Mucosa of rectum (tissue), 2 donors: ENCODE results near the gene EXT2.

ENCODE experiments used
- H3K27ac ChIP-seq, 2 donors: one replicate each; pipeline ENCODE4 v1.7.0; 2013; ENCODE audit warnings: inconsistent platforms in 2 of 2, low read depth in 2 of 2, low read length in 2 of 2
- H3K27me3 ChIP-seq, 2 donors: one replicate each; pipeline ENCODE4 v1.7.0; 2013; ENCODE audit warnings: low read length in 2 of 2; ENCODE audit not compliant: control insufficient read depth in 2 of 2, insufficient read depth in 2 of 2
- H3K36me3 ChIP-seq, 2 donors: one replicate each; pipeline ENCODE4 v1.7.0; 2013; ENCODE audit warnings: low read length in 2 of 2; ENCODE audit not compliant: control insufficient read depth in 2 of 2, insufficient read depth in 2 of 2
- H3K4me1 ChIP-seq, 2 donors: one replicate each; pipeline ENCODE4 v1.7.0; 2013; ENCODE audit warnings: low read length in 2 of 2, mild to moderate bottlenecking in 1 of 2; ENCODE audit not compliant: control insufficient read depth in 2 of 2, insufficient read depth in 2 of 2
- H3K4me3 ChIP-seq, 2 donors: one replicate each; pipeline ENCODE4 v1.7.0; 2013; ENCODE audit warnings: low read length in 2 of 2
- H3K9ac ChIP-seq, 2 donors: one replicate each; pipeline ENCODE4 v1.7.0; 2013; ENCODE audit warnings: low read length in 2 of 2, low read depth in 1 of 2, mild to moderate bottlenecking in 1 of 2
- H3K9me3 ChIP-seq, 2 donors: one replicate each; pipeline ENCODE4 v1.7.0; 2013; ENCODE audit warnings: low read length in 2 of 2; ENCODE audit not compliant: control insufficient read depth in 2 of 2
- donor health status: healthy.
- donor health status: Normal muscosa, but diverticular disease.

Gene EXT2

GRCh38 chr11:44083433-44083832, 12.0 kb upstream of the EXT2 start:
- Histone ChIP-seq H3K9ac (no peak overlapping the region), H3K36me3 (peaks cover 0 to 2% of the 10 kb centered on the region in 2 donors), H3K27ac (no peak overlapping the region), H3K4me3 (no peak overlapping the region), H3K4me1 (no peaks in the 10 kb centered on the region), H3K27me3 (no peaks in the 10 kb centered on the region), H3K9me3 (no peaks in the 10 kb centered on the region)

GRCh38 chr11:44083906-44084305, 11.6 kb upstream of the EXT2 start:
- no peaks in the 10 kb centered on the region for H3K4me1 ChIP-seq
- H3K4me3 ChIP-seq, result no peak overlapping the region
- H3K27ac ChIP-seq, result no peak overlapping the region
- no peak overlapping the region for H3K9ac ChIP-seq
- H3K9me3 ChIP-seq, result no peaks in the 10 kb centered on the region
- H3K36me3 ChIP-seq, result peaks cover 0 to 2% of the 10 kb centered on the region in 2 donors
- no peaks in the 10 kb centered on the region for H3K27me3 ChIP-seq

DNA sequence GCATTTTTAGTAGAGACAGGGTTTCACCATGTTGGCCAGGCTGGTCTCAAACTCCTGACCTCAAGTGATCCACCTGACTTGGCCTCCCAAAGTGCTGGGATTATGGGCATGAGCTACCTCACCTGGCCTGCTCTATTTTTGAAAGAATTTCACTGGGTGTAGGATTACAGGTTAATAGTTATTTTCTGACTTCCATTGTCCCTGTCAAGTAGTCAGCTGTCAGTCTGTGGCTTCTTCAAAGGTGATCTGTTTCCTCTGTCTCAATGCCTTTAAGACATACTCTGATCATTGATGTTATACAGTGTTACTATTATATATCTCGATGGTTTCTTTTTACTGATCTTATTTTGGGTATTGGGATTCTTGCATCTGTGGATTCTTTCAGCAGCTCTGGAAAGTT, 10.1 kb upstream of the EXT2 start:
- Histone ChIP-seq H3K9me3 (no peaks in the 10 kb centered on the region), H3K27ac (no peak overlapping the region), H3K27me3 (no peaks in the 10 kb centered on the region), H3K36me3 (peaks cover 0 to 2% of the 10 kb centered on the region in 2 donors), H3K4me1 (no peaks in the 10 kb centered on the region), H3K4me3 (no peak overlapping the region), H3K9ac (no peak overlapping the region)

DNA sequence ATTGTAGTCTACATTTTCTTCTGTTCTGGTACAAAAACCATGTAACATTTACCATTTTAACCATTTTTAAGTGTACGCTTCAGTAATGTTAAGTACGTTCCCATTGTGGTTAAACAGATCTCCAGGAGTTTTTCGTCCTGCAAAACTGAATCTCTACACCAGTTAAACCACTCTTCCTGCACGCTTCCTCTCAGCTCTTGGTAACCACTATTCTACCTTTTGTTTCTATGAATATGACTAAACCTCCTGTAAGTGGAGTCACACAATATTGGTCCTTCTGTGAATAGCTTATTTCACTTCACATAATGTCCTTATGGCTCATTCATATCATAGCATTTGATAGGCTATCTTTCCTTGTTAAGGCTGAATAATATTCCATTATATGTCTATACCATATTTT, 7.1 kb upstream of the EXT2 start:
- Histone ChIP-seq H3K9ac (no peak overlapping the region), H3K4me1 (no peaks in the 10 kb centered on the region), H3K36me3 (no peaks in the 10 kb centered on the region), H3K4me3 (no peak overlapping the region), H3K9me3 (no peaks in the 10 kb centered on the region), H3K27me3 (no peaks in the 10 kb centered on the region), H3K27ac (no peak overlapping the region)

DNA sequence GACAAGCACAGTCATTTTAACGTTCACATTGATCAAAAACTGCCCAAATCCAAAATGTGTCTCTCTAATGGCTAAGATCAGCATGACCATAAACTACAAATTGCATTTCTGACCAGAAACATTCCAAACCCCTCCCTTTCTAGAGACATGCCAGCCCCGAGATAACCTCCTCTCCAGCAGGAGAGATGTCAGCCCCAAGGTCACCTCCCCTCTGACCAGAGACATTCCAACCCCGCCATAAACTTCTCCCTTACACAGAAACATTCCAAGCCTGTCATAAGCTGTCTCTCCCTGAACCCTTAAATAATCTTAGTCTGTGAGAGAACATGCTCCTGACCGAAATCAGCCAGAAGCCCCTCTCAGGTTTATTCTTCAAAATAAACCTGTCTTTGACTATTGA, 6.6 kb upstream of the EXT2 start:
- Histone ChIP-seq H3K9ac (no peak overlapping the region), H3K4me1 (no peaks in the 10 kb centered on the region), H3K4me3 (no peak overlapping the region), H3K36me3 (no peaks in the 10 kb centered on the region), H3K9me3 (no peaks in the 10 kb centered on the region), H3K27ac (no peak overlapping the region), H3K27me3 (no peaks in the 10 kb centered on the region)

- Histone ChIP-seq H3K36me3 (no peaks in the 10 kb centered on the region), H3K9me3 (no peaks in the 10 kb centered on the region), H3K27ac (no peak overlapping the region), H3K4me1 (peaks cover 3% of the 10 kb centered on the region in 2 donors), H3K4me3 (no peak overlapping the region), H3K9ac (no peak overlapping the region), H3K27me3 (no peaks in the 10 kb centered on the region)
Measured at GRCh38 chr11:44090539-44090938, 4.9 kb upstream of the EXT2 start.

GRCh38 chr11:44094260-44094868, 1.1 kb upstream of the EXT2 start:
- no peak overlapping the region for H3K4me3 ChIP-seq
- H3K4me1 ChIP-seq, result peaks cover 7 to 8% of the 10 kb centered on the region in 2 donors
- no peaks in the 10 kb centered on the region for H3K9me3 ChIP-seq
- no peak overlapping the region for H3K27ac ChIP-seq
- no peaks in the 10 kb centered on the region for H3K27me3 ChIP-seq
- H3K9ac ChIP-seq, result no peak overlapping the region
- no peaks in the 10 kb centered on the region for H3K36me3 ChIP-seq

DNA sequence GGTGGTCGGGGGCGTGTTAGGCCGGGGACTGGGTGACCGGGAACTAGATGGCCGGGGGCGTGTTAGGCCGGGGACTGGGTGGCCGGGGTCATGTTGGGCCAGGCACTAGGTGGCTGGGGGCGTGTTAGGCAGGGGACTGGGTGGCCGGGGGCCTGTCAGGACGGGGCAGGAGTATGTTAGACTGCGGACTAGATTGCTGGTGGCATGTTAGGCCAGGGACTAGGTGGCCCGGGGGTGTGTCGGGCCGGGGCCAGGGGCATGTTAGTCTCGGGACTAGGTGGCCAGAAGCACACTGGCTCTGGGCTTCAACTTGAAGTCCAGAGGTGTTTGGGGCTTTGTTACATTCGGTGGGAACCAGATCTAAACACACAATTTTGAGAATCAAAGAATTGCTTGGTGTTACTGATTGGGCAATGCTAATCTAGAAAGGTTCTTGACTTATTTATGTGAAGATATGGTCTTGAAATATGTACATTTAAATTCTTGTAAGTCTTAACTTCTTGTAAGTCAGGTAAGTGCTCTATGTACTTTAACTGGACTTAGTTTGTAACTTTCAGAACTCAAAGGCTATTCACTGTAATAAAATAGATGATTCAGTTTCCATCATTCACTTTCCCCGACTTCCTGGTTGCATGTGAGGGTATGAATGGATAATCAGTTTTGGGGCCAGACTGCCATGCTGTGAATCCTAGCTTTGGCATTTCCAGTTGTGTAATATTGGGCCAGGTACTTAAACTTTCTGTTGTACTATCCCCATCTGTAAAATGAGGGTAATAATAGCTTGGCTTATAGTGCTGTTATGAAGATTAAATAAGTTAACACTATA, 1.1 kb downstream of the EXT2 start:
- Histone ChIP-seq H3K27ac (peak overlapping the region; percentile 74 to 81), H3K9ac (peak overlapping the region; percentile 63 to 90), H3K4me3 (peak overlapping the region; percentile 83 to 87), H3K9me3 (no peaks in the 10 kb centered on the region), H3K4me1 (peaks cover 7 to 8% of the 10 kb centered on the region in 2 donors), H3K36me3 (peaks cover 0 to 2% of the 10 kb centered on the region in 2 donors), H3K27me3 (no peaks in the 10 kb centered on the region)

- H3K4me3 ChIP-seq, result no peak overlapping the region
- H3K27ac ChIP-seq, result no peak overlapping the region
- H3K36me3 ChIP-seq, result peaks cover 0 to 2% of the 10 kb centered on the region in 2 donors
- H3K9ac ChIP-seq, result no peak overlapping the region
- H3K9me3 ChIP-seq, result no peaks in the 10 kb centered on the region
- H3K4me1 ChIP-seq, result peaks cover 7 to 8% of the 10 kb centered on the region in 2 donors
- no peaks in the 10 kb centered on the region for H3K27me3 ChIP-seq
Measured at GRCh38 chr11:44097821-44098220, 2.3 kb downstream of the EXT2 start.

DNA sequence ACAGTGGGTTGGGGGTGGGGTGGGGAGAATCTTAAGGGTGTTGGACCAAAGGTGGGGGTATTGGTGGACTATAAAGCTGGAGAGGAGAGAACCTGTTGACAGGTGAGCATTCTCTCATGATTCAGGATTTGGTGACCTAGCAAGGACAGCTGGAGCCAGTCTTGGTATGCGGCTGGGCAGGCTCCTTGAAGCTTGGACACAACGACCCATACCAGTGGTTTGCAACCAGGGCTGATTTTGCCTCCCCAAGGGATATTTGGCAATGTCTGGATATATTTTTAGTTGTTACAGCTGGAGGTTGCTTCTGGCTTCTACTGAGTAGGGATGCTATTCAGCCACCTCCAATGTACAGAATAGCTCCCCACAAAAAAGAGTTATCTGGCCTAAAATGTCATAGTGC, 5.6 kb downstream of the EXT2 start:
- peaks cover 0 to 2% of the 10 kb centered on the region in 2 donors for H3K36me3 ChIP-seq
- no peak overlapping the region for H3K9ac ChIP-seq
- no peaks in the 10 kb centered on the region for H3K9me3 ChIP-seq
- H3K27me3 ChIP-seq, result no peaks in the 10 kb centered on the region
- no peak overlapping the region for H3K4me3 ChIP-seq
- H3K4me1 ChIP-seq, result peaks cover 3 to 5% of the 10 kb centered on the region in 2 donors
- H3K27ac ChIP-seq, result no peak overlapping the region
